ENCODE data around the gene HOXD11.

Gene HOXD11

GRCh38 chr2:176106581-176107539, at the start of gene HOXD11:
Gene HOXD11 (plus strand): TSS chr2:176107280. CDS start chr2:176107356, 76 bp downstream.
- DNase-seq (ENCODE audit: low read depth in 2 of 3, low spot score in 1 of 3) = no peak

GRCh38 chr2:176063958-176064357, 43.1 kb upstream of the HOXD11 start:
- DNase-seq (ENCODE audit: low read depth in 2 of 3, low spot score in 1 of 3) = no peak

GRCh38 chr2:176066645-176067588, 40.2 kb upstream of the HOXD11 start:
- no peak for DNase-seq (ENCODE audit: low read depth in 2 of 3, low spot score in 1 of 3)

GRCh38 chr2:176067589-176068418, 39.3 kb upstream of the HOXD11 start:
- no peak for DNase-seq (ENCODE audit: low read depth in 2 of 3, low spot score in 1 of 3)

GRCh38 chr2:176068419-176068832, 38.7 kb upstream of the HOXD11 start:
- no peak for DNase-seq (ENCODE audit: low read depth in 2 of 3, low spot score in 1 of 3)

GRCh38 chr2:176071330-176072291, 35.5 kb upstream of the HOXD11 start:
- DNase-seq (ENCODE audit: low read depth in 2 of 3, low spot score in 1 of 3) = no peak

GRCh38 chr2:176072292-176072669, 34.8 kb upstream of the HOXD11 start:
- no peak for DNase-seq (ENCODE audit: low read depth in 2 of 3, low spot score in 1 of 3)

GRCh38 chr2:176072951-176073904, 33.9 kb upstream of the HOXD11 start:
- no peak for DNase-seq (ENCODE audit: low read depth in 2 of 3, low spot score in 1 of 3)

- no peak for DNase-seq (ENCODE audit: low read depth in 2 of 3, low spot score in 1 of 3)
Measured at GRCh38 chr2:176074919-176075425, 32.1 kb upstream of the HOXD11 start.

GRCh38 chr2:176075481-176075880, 31.6 kb upstream of the HOXD11 start:
- DNase-seq (ENCODE audit: low read depth in 2 of 3, low spot score in 1 of 3) = no peak

GRCh38 chr2:176076063-176076462, 31.0 kb upstream of the HOXD11 start:
- no peak for DNase-seq (ENCODE audit: low read depth in 2 of 3, low spot score in 1 of 3)

- DNase-seq (ENCODE audit: low read depth in 2 of 3, low spot score in 1 of 3) = no peak
Measured at GRCh38 chr2:176076796-176077195, 30.3 kb upstream of the HOXD11 start.

GRCh38 chr2:176078541-176079284, 28.4 kb upstream of the HOXD11 start:
- DNase-seq (ENCODE audit: low read depth in 2 of 3, low spot score in 1 of 3) = no peak

GRCh38 chr2:176079285-176079830, 27.7 kb upstream of the HOXD11 start:
- no peak for DNase-seq (ENCODE audit: low read depth in 2 of 3, low spot score in 1 of 3)

- no peak for DNase-seq (ENCODE audit: low read depth in 2 of 3, low spot score in 1 of 3)
Measured at GRCh38 chr2:176079831-176080539, 27.1 kb upstream of the HOXD11 start.

GRCh38 chr2:176080540-176081375, 26.3 kb upstream of the HOXD11 start:
- no peak for DNase-seq (ENCODE audit: low read depth in 2 of 3, low spot score in 1 of 3)
